Measurements from ENCODE around the gene C9.
"Not testable (repeated sequence)": the region's sequence is repeated elsewhere in the genome, so short reads cannot be mapped to it uniquely, and the experiment has no call there.

C9 gene

DNA sequence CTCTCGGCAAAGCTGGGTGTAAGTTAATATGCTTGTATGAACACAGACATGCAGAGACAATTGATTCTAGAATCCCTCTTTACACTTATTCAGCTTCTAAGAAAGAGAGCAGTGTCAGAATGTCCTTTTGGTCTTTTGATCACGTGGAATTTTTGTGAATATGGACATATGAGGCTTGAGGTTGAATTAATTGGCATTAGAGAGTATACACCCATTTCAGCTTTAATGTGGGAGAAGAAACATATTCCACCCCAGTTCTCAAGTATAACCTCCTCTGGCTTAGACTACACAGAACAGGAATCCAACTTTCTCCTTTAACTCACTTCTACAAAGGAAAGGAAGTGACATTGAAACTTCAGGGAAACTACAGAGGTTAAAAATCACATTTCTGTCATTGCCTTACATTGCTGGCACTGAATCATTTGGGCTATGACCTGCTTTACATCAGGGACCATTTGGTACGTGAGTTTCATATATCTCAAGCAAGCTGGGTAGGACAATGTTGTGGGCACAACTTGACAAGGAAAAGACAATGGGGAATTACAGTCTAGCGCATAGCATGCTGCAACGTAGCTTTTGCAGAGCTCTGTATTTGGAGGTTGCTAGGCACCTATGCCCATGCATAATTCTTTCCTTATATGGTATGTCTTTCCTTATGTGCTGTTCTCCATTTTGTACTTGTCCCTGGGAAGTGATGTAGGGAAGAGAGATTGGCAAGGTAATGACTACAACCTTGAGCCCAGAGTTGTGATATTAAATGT, 41.0 kb upstream of the C9 start:
- Histone ChIP-seq H3K27me3 (ENCODE audit: low read length) (no peaks in the 10 kb centered on the region), H3K4me3 (ENCODE audit: insufficient read depth, low read length, poor library complexity, severe bottlenecking) (no peak overlapping the region), H3K27ac (ENCODE audit: low read depth, low read length) (no peak overlapping the region), H3K9ac (ENCODE audit: low read length) (no peak overlapping the region), H3F3A (ENCODE audit: insufficient read depth) (no peaks in the 10 kb centered on the region), H4K20me1 (ENCODE audit: low read depth, low read length) (no peaks in the 10 kb centered on the region), H3K9me2 (replicated peaks; ENCODE audit: insufficient read depth, low read length) (no peaks in the 10 kb centered on the region), H2AFZ (ENCODE audit: low read depth, low read length, severe bottlenecking) (no peak overlapping the region), H3K4me2 (ENCODE audit: low read depth, low read length, poor library complexity, severe bottlenecking) (no peak overlapping the region), H3K79me2 (ENCODE audit: insufficient read depth, low read length) (no peaks in the 10 kb centered on the region), H3K9me3 (ENCODE audit: insufficient read depth, low read length) (no peaks in the 10 kb centered on the region), H3K36me3 (ENCODE audit: low read length) (no peaks in the 10 kb centered on the region)
- TF ChIP-seq, protein P1, sequence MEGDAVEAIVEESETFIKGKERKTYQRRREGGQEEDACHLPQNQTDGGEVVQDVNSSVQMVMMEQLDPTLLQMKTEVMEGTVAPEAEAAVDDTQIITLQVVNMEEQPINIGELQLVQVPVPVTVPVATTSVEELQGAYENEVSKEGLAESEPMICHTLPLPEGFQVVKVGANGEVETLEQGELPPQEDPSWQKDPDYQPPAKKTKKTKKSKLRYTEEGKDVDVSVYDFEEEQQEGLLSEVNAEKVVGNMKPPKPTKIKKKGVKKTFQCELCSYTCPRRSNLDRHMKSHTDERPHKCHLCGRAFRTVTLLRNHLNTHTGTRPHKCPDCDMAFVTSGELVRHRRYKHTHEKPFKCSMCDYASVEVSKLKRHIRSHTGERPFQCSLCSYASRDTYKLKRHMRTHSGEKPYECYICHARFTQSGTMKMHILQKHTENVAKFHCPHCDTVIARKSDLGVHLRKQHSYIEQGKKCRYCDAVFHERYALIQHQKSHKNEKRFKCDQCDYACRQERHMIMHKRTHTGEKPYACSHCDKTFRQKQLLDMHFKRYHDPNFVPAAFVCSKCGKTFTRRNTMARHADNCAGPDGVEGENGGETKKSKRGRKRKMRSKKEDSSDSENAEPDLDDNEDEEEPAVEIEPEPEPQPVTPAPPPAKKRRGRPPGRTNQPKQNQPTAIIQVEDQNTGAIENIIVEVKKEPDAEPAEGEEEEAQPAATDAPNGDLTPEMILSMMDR (IDR thresholded peaks at IDR 0.05; ENCODE audit: insufficient read depth, low read length, poor library complexity, severe bottlenecking): no peak
- no peak for TF ChIP-seq EZH2phosphoT487 (conservative IDR thresholded peaks at IDR 0.05; ENCODE audit: low read length)

DNA sequence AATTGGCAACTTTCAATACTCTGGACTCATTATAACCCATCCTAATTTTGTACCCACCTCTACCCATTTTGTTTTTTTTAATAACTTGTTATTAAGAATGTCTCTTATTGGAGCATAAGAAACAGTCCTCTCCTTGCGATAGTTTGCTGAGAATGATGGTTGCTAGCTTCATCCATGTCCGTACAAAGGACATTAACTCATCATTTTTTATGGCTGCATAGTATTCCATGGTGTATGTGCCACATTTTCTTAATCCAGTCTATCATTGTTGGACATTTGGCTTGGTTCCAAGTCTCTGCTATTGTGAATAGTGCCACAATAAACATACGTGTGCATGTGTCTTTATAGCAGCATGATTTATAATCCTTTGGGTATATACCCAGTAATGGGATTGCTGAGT, 39.5 kb upstream of the C9 start:
- H3K9ac ChIP-seq (ENCODE audit: low read length); H2AFZ ChIP-seq (ENCODE audit: low read depth, low read length, severe bottlenecking); H4K20me1 ChIP-seq (ENCODE audit: low read depth, low read length); H3K27me3 ChIP-seq (ENCODE audit: low read length); H3K9me3 ChIP-seq (ENCODE audit: insufficient read depth, low read length); H3K4me2 ChIP-seq (ENCODE audit: low read depth, low read length, poor library complexity, severe bottlenecking); H3K9me2 ChIP-seq (replicated peaks; ENCODE audit: insufficient read depth, low read length); H3K36me3 ChIP-seq (ENCODE audit: low read length); H3K27ac ChIP-seq (ENCODE audit: low read depth, low read length); H3F3A ChIP-seq (ENCODE audit: insufficient read depth); H3K4me3 ChIP-seq (ENCODE audit: insufficient read depth, low read length, poor library complexity, severe bottlenecking); H3K79me2 ChIP-seq (ENCODE audit: insufficient read depth, low read length): not testable (repeated sequence)

DNA sequence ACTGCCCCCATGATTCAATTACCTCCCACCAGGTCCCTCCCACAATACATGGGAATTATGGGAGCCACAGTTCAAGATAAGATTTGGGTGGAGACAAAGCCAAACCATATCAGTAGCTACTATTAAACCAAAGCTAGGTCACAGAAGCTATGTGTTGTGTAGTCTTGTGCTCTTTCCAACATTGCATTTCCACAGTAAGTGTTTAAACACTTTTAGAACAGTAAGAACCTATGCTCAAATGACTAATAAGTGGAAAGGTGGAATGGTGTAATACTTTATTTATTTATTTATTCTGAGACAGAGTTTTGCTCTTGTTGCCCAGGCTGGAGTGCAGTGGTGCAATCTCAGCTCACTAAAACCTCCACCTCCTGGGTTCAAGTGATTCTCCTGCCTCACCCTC, 37.8 kb upstream of the C9 start:
- not testable (repeated sequence) for H3K9me2 ChIP-seq (replicated peaks; ENCODE audit: insufficient read depth, low read length); H3K27ac ChIP-seq (ENCODE audit: low read depth, low read length); H3F3A ChIP-seq (ENCODE audit: insufficient read depth); H3K4me2 ChIP-seq (ENCODE audit: low read depth, low read length, poor library complexity, severe bottlenecking); H3K36me3 ChIP-seq (ENCODE audit: low read length); H3K9me3 ChIP-seq (ENCODE audit: insufficient read depth, low read length); H3K79me2 ChIP-seq (ENCODE audit: insufficient read depth, low read length); H3K9ac ChIP-seq (ENCODE audit: low read length); H3K27me3 ChIP-seq (ENCODE audit: low read length); H4K20me1 ChIP-seq (ENCODE audit: low read depth, low read length); H3K4me3 ChIP-seq (ENCODE audit: insufficient read depth, low read length, poor library complexity, severe bottlenecking); H2AFZ ChIP-seq (ENCODE audit: low read depth, low read length, severe bottlenecking)

DNA sequence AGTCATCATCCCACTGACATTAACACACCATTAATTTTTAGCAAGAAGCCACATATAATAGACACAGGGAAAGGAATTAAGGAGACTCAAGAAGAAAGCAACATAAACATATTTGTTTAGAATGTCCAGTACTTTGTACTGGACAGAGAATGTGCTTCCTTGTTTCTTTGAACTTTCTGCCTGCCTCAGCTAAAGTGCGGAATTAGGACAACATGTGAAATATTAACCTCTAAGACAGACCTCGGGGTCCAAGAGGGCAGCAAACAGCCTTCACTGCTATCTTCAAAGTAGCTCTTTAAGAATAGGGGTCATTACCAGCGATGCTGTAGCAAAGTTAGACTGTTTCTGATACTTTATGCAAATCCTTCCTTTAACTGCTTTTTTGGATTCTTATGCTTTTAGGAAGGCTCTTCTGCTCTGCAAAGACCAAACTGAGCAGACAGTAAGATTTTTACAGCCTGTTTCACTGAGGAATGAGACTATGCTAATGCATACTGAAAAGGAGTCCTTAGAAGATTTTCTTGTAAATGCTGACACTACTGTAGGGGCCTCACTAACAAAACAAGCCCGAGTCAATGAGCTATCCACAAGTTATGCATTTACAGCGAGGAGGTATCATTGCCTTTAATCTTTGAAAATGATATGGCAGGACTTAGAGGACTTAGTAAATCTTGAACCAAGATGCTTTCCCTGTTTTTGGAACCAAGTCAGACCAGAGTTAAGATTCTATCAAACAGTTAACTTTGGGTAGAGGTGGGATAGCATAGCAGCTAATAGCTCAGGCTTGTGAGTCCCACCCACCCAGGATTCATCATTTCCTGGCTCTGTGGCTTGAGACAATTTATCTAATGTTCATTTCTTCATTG, 36.7 kb upstream of the C9 start:
- no peaks in the 10 kb centered on the region for H3K79me2 ChIP-seq (ENCODE audit: insufficient read depth, low read length)
- no peaks in the 10 kb centered on the region for H3K27me3 ChIP-seq (ENCODE audit: low read length)
- no peaks in the 10 kb centered on the region for H3K9me3 ChIP-seq (ENCODE audit: insufficient read depth, low read length)
- H3K9me2 ChIP-seq (replicated peaks; ENCODE audit: insufficient read depth, low read length): no peaks in the 10 kb centered on the region
- no peaks in the 10 kb centered on the region for H4K20me1 ChIP-seq (ENCODE audit: low read depth, low read length)
- H2AFZ ChIP-seq (ENCODE audit: low read depth, low read length, severe bottlenecking): no peak overlapping the region
- H3K36me3 ChIP-seq (ENCODE audit: low read length): no peaks in the 10 kb centered on the region
- no peak overlapping the region for H3K9ac ChIP-seq (ENCODE audit: low read length)
- H3K27ac ChIP-seq (ENCODE audit: low read depth, low read length): no peak overlapping the region
- TF ChIP-seq, protein P1 (IDR thresholded peaks at IDR 0.05; ENCODE audit: insufficient read depth, low read length, poor library complexity, severe bottlenecking): no peak
- TF ChIP-seq EZH2phosphoT487 (conservative IDR thresholded peaks at IDR 0.05; ENCODE audit: low read length): no peak
- no peaks in the 10 kb centered on the region for H3F3A ChIP-seq (ENCODE audit: insufficient read depth)
- H3K4me3 ChIP-seq (ENCODE audit: insufficient read depth, low read length, poor library complexity, severe bottlenecking): no peak overlapping the region
- H3K4me2 ChIP-seq (ENCODE audit: low read depth, low read length, poor library complexity, severe bottlenecking): no peak overlapping the region

Data from SU-DHL-6 (cell line).